K562 (cell line): ENCODE data around the gene FAM83D. TPM values are rescaled to one million over a fixed set of nuclear protein-coding genes. Genes with fewer than 3 reads are reported as not detected.

ENCODE experiments used
- DLX4 ChIP-seq: fragments of 250-450 bp; sonication (Bioruptor Pico); IDR thresholded peaks from 2 replicates; pipeline ENCODE4 v1.6.1; 2021; ENCODE audit warnings: mild to moderate bottlenecking
- FOS ChIP-seq: IDR thresholded peaks from 3 replicates; pipeline ENCODE4 v1.6.1; 2011; ENCODE audit not compliant: insufficient read length; ENCODE audit errors: extremely low read depth
- MGA ChIP-seq: fragments of 450-650 bp; IDR thresholded peaks from 2 replicates; pipeline ENCODE4 v1.6.1; 2016; ENCODE audit warnings: mild to moderate bottlenecking, moderate library complexity
- MLLT1 ChIP-seq, 2 experiments: fragments of 450-650 bp; IDR thresholded peaks; 2 replicates each; pipeline ENCODE4 v1.6.1; 2016
- NR2C2 ChIP-seq, 2 experiments: fragments of 200-800 bp in 1 of 2; sonication (Bioruptor generic) in 1 of 2; sonication (generic) in 1 of 2; formaldehyde crosslinking in 1 of 2; IDR thresholded peaks; 2 replicates each; pipeline versions ENCODE4 v1.6.1 to v1.8.0; 2016 to 2022; ENCODE audit warnings: mild to moderate bottlenecking in 1 of 2, missing compliant biosample characterization in 1 of 2, missing genetic modification characterization in 1 of 2, missing genetic modification reagents in 1 of 2
- PCBP2 ChIP-seq: fragments of 200-400 bp; formaldehyde crosslinking; IDR thresholded peaks from 2 replicates; pipeline ENCODE4 v1.6.1; 2018; ENCODE audit warnings: low read length, low read depth, mild to moderate bottlenecking, moderate library complexity; ENCODE audit not compliant: poor library complexity, severe bottlenecking
- TCF15 ChIP-seq: fragments of 250-450 bp; sonication (Bioruptor Pico); IDR thresholded peaks from 2 replicates; pipeline ENCODE4 v1.8.0; 2022; ENCODE audit warnings: moderate library complexity, mild to moderate bottlenecking, inconsistent platforms
- ZNF436 ChIP-seq: fragments of 250-450, 450-650 bp; sonication (Bioruptor Pico); formaldehyde crosslinking; IDR thresholded peaks from 2 replicates; pipeline ENCODE4 v1.7.0; 2020; ENCODE audit warnings: mild to moderate bottlenecking
- ZNF449 ChIP-seq: fragments of 250-450 bp; sonication (Bioruptor Pico); IDR thresholded peaks from 2 replicates; pipeline ENCODE4 v1.8.0; 2022; ENCODE audit warnings: moderate library complexity, mild to moderate bottlenecking, inconsistent platforms
- polyA plus RNA-seq, 8 experiments: library from polyadenylated mRNA; depleted of rRNA in 4 of 8; stranded (reverse) in 5 of 8; unstranded in 3 of 8; fragments of >200 nt; fragmentation: Nextera tagmentation in 2 of 8; fragmentation: Illumina TruSeq in 1 of 8; extraction: Ambion mirVana in 2 of 8; extraction: Trizol in 1 of 8; gene quantifications; 2 replicates each; pipeline versions ENCODE4 v1.2.1 to v1.2.3, GENCODE V29; 2011 to 2014; ENCODE audit warnings: inconsistent platforms in 1 of 8, missing spikeins in 1 of 8
- total RNA-seq, 7 experiments: library from RNA; depleted of rRNA in 6 of 7; stranded (reverse); fragments of >200 nt in 6 of 7; fragmentation: Illumina TruSeq in 2 of 7; extraction: Trizol in 2 of 7; gene quantifications; 2 replicates each; pipeline versions ENCODE4 v1.2.1 to v1.2.3, GENCODE V29; 2011 to 2021; ENCODE audit warnings: low replicate concordance in 1 of 7

Gene FAM83D
- total and polyA plus RNA-seq, 9 of the 15 experiments (the other 6 are each of a cell fraction or from before 2014, with no cell fraction given): 8.2 to 66.1 (median 43.5) TPM

GRCh38 chr20:38889792-38890496 is 36.3 kb upstream of the FAM83D start (continued):
- no peak for TF ChIP-seq ZNF449 (CRISPR knock-in tag)
- TF ChIP-seq DLX4: no peak
- TF ChIP-seq TCF15 (CRISPR knock-in tag): no peak
- TF ChIP-seq ZNF436: no peak
- no peak for TF ChIP-seq PCBP2
- no peak for TF ChIP-seq FOS
- TF ChIP-seq NR2C2 (CRISPR knock-in tag; IDR thresholded peaks at IDR 0.05): no peak
- peak; percentile 70 for TF ChIP-seq NR2C2 (tag; IDR thresholded peaks at IDR 0.05)
- TF ChIP-seq MLLT1 (IDR thresholded peaks at IDR 0.05): no peak
- peak; percentile 94 for TF ChIP-seq MGA
